Loucy (cell line): ENCODE results near the gene GPC1.

Experiments used
- CTCF ChIP-seq: fragments of 200-600 bp; sonication (generic); conservative IDR thresholded peaks from 2 replicates; pipeline ENCODE4 v1.5.1; 2014; ENCODE audit warnings: mild to moderate bottlenecking, antibody characterized with exemption, low read length
- EZH2phosphoT487 ChIP-seq: fragments of 200-600 bp; IDR thresholded peaks from 2 replicates; pipeline ENCODE4 v1.6.1; 2018; ENCODE audit warnings: antibody characterized with exemption, mild to moderate bottlenecking, moderate library complexity, borderline replicate concordance

GRCh38 chr2:240499309-240500301 lies 64.1 kb downstream of the GPC1 start:
- TF ChIP-seq CTCF = no peak
- no peak for TF ChIP-seq EZH2phosphoT487
